Kidney (tissue), 14 donors: ENCODE data around the gene GOLGA8J. TPM values are rescaled to one million over a fixed set of nuclear protein-coding genes. Genes with fewer than 3 reads are reported as not detected.
A peak's percentile ranks its signal among the peaks of the same experiment; 100 is the strongest.

ENCODE experiments used
- DNase-seq, 5 donors: peaks; one replicate each; pipeline ENCODE4 v3.0.0-alpha.2; 2013 to 2020
- FAIRE-seq: peaks from 2 replicates; lab custom pipeline; 2012; peaks lifted over from hg19 to GRCh38; lab: Jason Lieb, UNC
- H3K27ac ChIP-seq, 2 donors: one replicate each; pipeline ENCODE4 v1.7.0; 2013; ENCODE audit warnings: low read depth in 2 of 2, low read length in 2 of 2, inconsistent platforms in 1 of 2
- H3K27me3 ChIP-seq: one replicate; pipeline ENCODE4 v1.7.1; 2013; ENCODE audit warnings: low read length, inconsistent platforms; ENCODE audit not compliant: control insufficient read depth, insufficient read depth
- H3K36me3 ChIP-seq, 3 donors: one replicate each; pipeline versions ENCODE4 v1.7.0 to v1.7.1; 2013; ENCODE audit warnings: low read length in 3 of 3, control low read depth in 1 of 3, inconsistent platforms in 1 of 3; ENCODE audit not compliant: insufficient read depth in 3 of 3, control insufficient read depth in 2 of 3
- H3K4me1 ChIP-seq, 3 donors: one replicate each; pipeline versions ENCODE4 v1.7.0 to v1.7.1; 2013; ENCODE audit warnings: low read length in 3 of 3, inconsistent platforms in 1 of 3, low read depth in 1 of 3; ENCODE audit not compliant: control insufficient read depth in 2 of 3, insufficient read depth in 2 of 3
- H3K4me3 ChIP-seq, 3 donors: one replicate each; pipeline versions ENCODE4 v1.7.0 to v1.8.1; 2013; ENCODE audit warnings: low read length in 3 of 3, control low read depth in 1 of 3, inconsistent platforms in 1 of 3
- H3K9ac ChIP-seq, 3 donors: one replicate each; pipeline versions ENCODE4 v1.7.0 to v1.7.1; 2013; ENCODE audit warnings: low read length in 3 of 3, control low read depth in 1 of 3, inconsistent platforms in 1 of 3
- H3K9me3 ChIP-seq, 3 donors: one replicate each; pipeline versions ENCODE4 v1.7.0 to v1.7.1; 2013; ENCODE audit warnings: low read length in 3 of 3, control low read depth in 1 of 3, inconsistent platforms in 1 of 3; ENCODE audit not compliant: control insufficient read depth in 2 of 3, insufficient read depth in 1 of 3
- CTCF ChIP-seq: IDR thresholded peaks from 3 replicates; pipeline ENCODE4 v1.5.1; 2012; ENCODE audit warnings: mild to moderate bottlenecking, moderate library complexity, borderline replicate concordance; ENCODE audit not compliant: insufficient read depth; ENCODE audit errors: extremely low read depth
- intact Hi-C: fragments of 100-400 bp; cut with DNase I; formaldehyde crosslinking; loops from one replicate; pipeline ENCODE4 v1.11.1; 2022
- polyA plus RNA-seq: library from polyadenylated mRNA; stranded (reverse); fragments of 350-450 nt; fragmentation: Illumina TruSeq; extraction: RNeasy Lipid Tissue Mini Kit (QIAGEN cat#74804); gene quantifications from one replicate; pipeline ENCODE4 v1.2.3, GENCODE V29; 2014; ENCODE audit warnings: low read depth, low replicate concordance; ENCODE audit not compliant: insufficient read depth
- total RNA-seq: library from RNA; stranded (reverse); fragmentation: NEBNext Ultra II Directional; extraction: Animal tissue kit (Norgen Biotek cat#: 25700); gene quantifications from one replicate; pipeline ENCODE4 v1.2.1, GENCODE V29; 2021
- donor health status: control.
- donor health status: control.
- donor health status: control.
- donor health status: control.
- donor health status: control.
- donor health status: DM: yes; HTN: yes; CAD: no.
- donor health status: Normal renal cell carcinoma (clear cell type).

GOLGA8J gene
- total and polyA plus RNA-seq, 2 donors from 2014 or later, result not detected

GRCh38 chr15:30038667-30039523 is 43.9 kb upstream of the GOLGA8J start:
- no peaks in the 10 kb centered on the region for H3K36me3 ChIP-seq
- H3K4me3 ChIP-seq, result no peak overlapping the region
- H3K9me3 ChIP-seq, result no peaks in the 10 kb centered on the region
- no peak for FAIRE-seq
- peak overlapping the region in 1 of 2 donors; percentile 12 for H3K27ac ChIP-seq
- H3K4me1 ChIP-seq, result peaks cover 0 to 5% (median 5%) of the 10 kb centered on the region in 3 donors
- H3K9ac ChIP-seq, result no peak overlapping the region
- intact Hi-C loops, result no loop called here
- no peak for TF ChIP-seq CTCF
- H3K27me3 ChIP-seq, result no peaks in the 10 kb centered on the region
- no peak for DNase-seq

- H3K9me3 ChIP-seq, result no peaks in the 10 kb centered on the region
- H3K9ac ChIP-seq, result no peak overlapping the region
- no peaks in the 10 kb centered on the region for H3K27me3 ChIP-seq
- no peak overlapping the region for H3K27ac ChIP-seq
- FAIRE-seq (no peak), DNase-seq (no peak)
- H3K36me3 ChIP-seq, result no peaks in the 10 kb centered on the region
- peaks cover 0 to 5% (median 5%) of the 10 kb centered on the region in 3 donors for H3K4me1 ChIP-seq
- no peak for TF ChIP-seq CTCF
- intact Hi-C loops, result no loop called here
- H3K4me3 ChIP-seq, result no peak overlapping the region
These were observed 40.9 kb upstream of the GOLGA8J start for GRCh38 chr15:30041868-30042267.

GRCh38 chr15:30042556-30042955 is 40.2 kb upstream of the GOLGA8J start:
- intact Hi-C loops, result no loop called here
- Histone ChIP-seq H3K4me3 (no peak overlapping the region), H3K36me3 (no peaks in the 10 kb centered on the region), H3K27ac (no peak overlapping the region), H3K9me3 (no peaks in the 10 kb centered on the region), H3K27me3 (no peaks in the 10 kb centered on the region), H3K4me1 (peaks cover 0 to 5% (median 5%) of the 10 kb centered on the region in 3 donors), H3K9ac (no peak overlapping the region)
- no peak for TF ChIP-seq CTCF
- DNase-seq, result peak in 2 of 5 donors; percentile 14 to 19
- FAIRE-seq, result no peak
